SH-SY5Y (cell line): Measurements from ENCODE around the gene CSNK2B.

Source experiments
- GATA2 ChIP-seq: IDR thresholded peaks from 2 replicates; pipeline ENCODE4 v1.6.1; 2011; ENCODE audit warnings: mild to moderate bottlenecking, low read depth, low read length
- GATA3 ChIP-seq: IDR thresholded peaks from 2 replicates; pipeline ENCODE4 v1.6.1; 2011; ENCODE audit warnings: low read depth, mild to moderate bottlenecking, low read length, moderate library complexity

DNA sequence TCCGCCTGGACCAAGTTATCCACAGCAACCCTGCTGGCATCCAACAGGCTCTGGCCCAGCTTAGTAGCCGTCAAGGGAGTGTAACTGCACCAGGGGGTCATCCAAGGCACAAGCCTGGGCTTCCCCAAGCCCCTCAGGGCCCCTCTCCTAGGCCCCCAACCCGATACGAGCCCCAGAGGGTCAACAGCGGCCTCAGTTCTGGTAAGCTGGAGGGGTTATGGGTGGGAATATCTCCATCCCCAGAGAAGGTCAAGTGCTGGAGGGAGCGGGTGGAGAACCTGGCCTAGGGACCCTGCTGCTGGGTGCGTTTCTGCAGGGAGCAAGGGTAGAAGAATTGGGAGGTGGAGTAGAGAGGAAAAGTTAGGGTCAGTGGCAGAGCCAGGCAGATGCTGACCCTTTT lies 32.4 kb upstream of the CSNK2B start:
- TF ChIP-seq GATA3 (no peak), GATA2 (no peak)
